Fibroblast of skin of right biceps (primary cell): ENCODE measurements around the gene COL25A1.

Experiments
- DNase-seq: peaks from one replicate; pipeline ENCODE4 v3.0.0-alpha.2; 2013

Gene COL25A1

GRCh38 chr4:109290918-109291317 is 11.5 kb downstream of the COL25A1 start:
- DNase-seq, result no peak

GRCh38 chr4:109278594-109279031 is 23.8 kb downstream of the COL25A1 start:
- no peak for DNase-seq

- no peak for DNase-seq
Observed at GRCh38 chr4:109276482-109277095, 25.9 kb downstream of the COL25A1 start.

- no peak for DNase-seq
Observed at GRCh38 chr4:109275066-109275745, 27.3 kb downstream of the COL25A1 start.

- no peak for DNase-seq
Observed at GRCh38 chr4:109266891-109267290, 35.6 kb downstream of the COL25A1 start.

- no peak for DNase-seq
Observed at GRCh38 chr4:109266236-109266635, 36.2 kb downstream of the COL25A1 start.

GRCh38 chr4:109263721-109264120 is 38.7 kb downstream of the COL25A1 start:
- DNase-seq, result no peak

- no peak for DNase-seq
Observed at GRCh38 chr4:109256818-109257217, 45.6 kb downstream of the COL25A1 start.

GRCh38 chr4:109254845-109255244 is 47.6 kb downstream of the COL25A1 start:
- no peak for DNase-seq

GRCh38 chr4:109251396-109251795 is 51.1 kb downstream of the COL25A1 start:
- no peak for DNase-seq

- DNase-seq, result no peak
Observed at GRCh38 chr4:109248322-109248900, 54.0 kb downstream of the COL25A1 start.

- DNase-seq, result no peak
Observed at GRCh38 chr4:109243871-109244270, 58.6 kb downstream of the COL25A1 start.

GRCh38 chr4:109238746-109239145 is 63.7 kb downstream of the COL25A1 start:
- DNase-seq, result no peak

- no peak for DNase-seq
Observed at GRCh38 chr4:109235683-109236082, 66.8 kb downstream of the COL25A1 start.

- DNase-seq, result no peak
Observed at GRCh38 chr4:109234596-109234995, 67.9 kb downstream of the COL25A1 start.

- DNase-seq, result no peak
Observed at GRCh38 chr4:109233570-109233969, 68.9 kb downstream of the COL25A1 start.

- DNase-seq, result no peak
Observed at GRCh38 chr4:109232681-109233080, 69.8 kb downstream of the COL25A1 start.

GRCh38 chr4:109231331-109231730 is 71.1 kb downstream of the COL25A1 start:
- no peak for DNase-seq

GRCh38 chr4:109229028-109229427 is 73.4 kb downstream of the COL25A1 start:
- DNase-seq, result no peak

- DNase-seq, result no peak
Observed at GRCh38 chr4:109218288-109218687, 84.2 kb downstream of the COL25A1 start.

GRCh38 chr4:109216085-109216696 is 86.3 kb downstream of the COL25A1 start:
- DNase-seq, result no peak

- no peak for DNase-seq
Observed at GRCh38 chr4:109215506-109215905, 87.0 kb downstream of the COL25A1 start.

GRCh38 chr4:109214622-109215301 is 87.7 kb downstream of the COL25A1 start:
- peak; percentile 14 for DNase-seq
